Cardiac septum (tissue), 1 donor: ENCODE data around the gene MYO1E. TPM values are rescaled to one million over a fixed set of nuclear protein-coding genes. Genes with fewer than 3 reads are reported as not detected.
"Not testable (repeated sequence)": the region's sequence is repeated elsewhere in the genome, so short reads cannot be mapped to it uniquely, and the experiment has no call there.

Experiments
- DNase-seq: peaks from one replicate; pipeline ENCODE4 v3.0.0-alpha.2; 2020; ENCODE audit warnings: low spot score
- intact Hi-C: fragments of 100-400 bp; cut with DNase I; formaldehyde crosslinking; loops from one replicate; pipeline ENCODE4 v1.14.0; 2022
- long read RNA-seq: library from polyadenylated mRNA; unstranded; transcript quantifications from one replicate; pipeline ENCODE4 v2.0.0, GENCODE V29; 2021
- total RNA-seq: library from RNA; stranded (reverse); fragmentation: NEBNext Ultra II Directional; extraction: Animal tissue kit (Norgen Biotek cat#: 25700); gene quantifications from one replicate; pipeline ENCODE4 v1.2.1, GENCODE V29; 2021
- donor health status: DM: no; HTN: no; CAD: no.

The MYO1E gene
- 41.0 TPM for total RNA-seq
- long read RNA-seq, full-length matches to known transcripts, result 2 of 23 reads
- long read RNA-seq, partial matches to known transcripts, result 12 of 23 reads
- long read RNA-seq, other reads (novel, unspliced or antisense), result 9 of 23 reads

DNA sequence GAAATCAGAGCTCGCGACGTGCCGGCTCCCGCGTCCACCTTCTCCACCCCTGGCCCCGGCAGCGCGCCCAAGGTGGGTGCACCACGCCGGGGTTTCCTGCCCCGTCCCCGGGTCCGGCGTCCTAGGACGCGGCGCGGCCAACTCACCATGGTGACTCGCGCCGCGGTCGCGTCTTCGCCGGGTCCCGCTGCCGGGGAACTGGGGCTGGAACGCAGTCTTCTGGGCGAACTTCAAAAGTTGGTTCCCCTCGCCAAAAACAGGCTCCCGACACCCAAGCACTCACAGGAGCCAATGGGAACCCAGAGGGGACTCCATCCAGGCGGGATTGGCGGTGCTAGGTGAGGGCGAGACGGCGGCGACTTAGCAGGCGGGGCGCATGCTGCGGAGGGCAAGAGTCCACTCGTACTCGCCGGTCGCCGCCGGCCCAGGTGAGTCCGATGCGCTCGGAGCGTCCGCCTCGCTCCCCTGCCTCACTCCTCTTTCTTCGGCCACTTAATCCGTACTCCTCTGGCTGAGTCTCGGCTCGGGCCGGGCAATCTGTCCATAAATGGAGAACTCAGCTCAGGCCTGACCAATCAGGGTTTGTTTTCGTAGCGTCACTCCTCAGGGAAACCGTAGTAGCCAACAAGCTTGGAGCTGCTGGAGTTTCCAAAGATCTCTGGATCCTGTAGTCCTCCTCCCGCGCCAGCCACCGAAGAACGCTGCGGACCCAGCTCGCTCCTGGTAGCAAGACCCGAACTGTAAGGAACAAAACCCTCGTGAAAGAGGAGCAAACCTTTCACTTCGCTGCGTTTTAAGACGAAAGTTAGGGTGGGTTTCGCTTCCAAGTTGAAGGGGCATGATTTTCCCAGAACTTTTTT is at the start of gene MYO1E:
Gene MYO1E, minus strand, starts transcription at position 520 of the 860 bp plus-strand sequence. Its CDS starts 371 bp downstream, at position 149.
- peak; percentile 93 for DNase-seq
- intact Hi-C loops, result loop anchor here (1.0 to 10.0 kb wide), 4 partner anchors 65 to 195 kb away; no protein-coding TSS in a partner anchor

- intact Hi-C loops, result no loop called here
- no peak for DNase-seq
Measured at GRCh38 chr15:59420986-59421618, 48.4 kb upstream of the MYO1E start.

- DNase-seq, result no peak
- intact Hi-C loops, result no loop called here
Measured at GRCh38 chr15:59420108-59420507, 47.4 kb upstream of the MYO1E start.

- intact Hi-C loops, result no loop called here
- DNase-seq, result no peak
Measured at GRCh38 chr15:59419170-59419569, 46.5 kb upstream of the MYO1E start.

DNA sequence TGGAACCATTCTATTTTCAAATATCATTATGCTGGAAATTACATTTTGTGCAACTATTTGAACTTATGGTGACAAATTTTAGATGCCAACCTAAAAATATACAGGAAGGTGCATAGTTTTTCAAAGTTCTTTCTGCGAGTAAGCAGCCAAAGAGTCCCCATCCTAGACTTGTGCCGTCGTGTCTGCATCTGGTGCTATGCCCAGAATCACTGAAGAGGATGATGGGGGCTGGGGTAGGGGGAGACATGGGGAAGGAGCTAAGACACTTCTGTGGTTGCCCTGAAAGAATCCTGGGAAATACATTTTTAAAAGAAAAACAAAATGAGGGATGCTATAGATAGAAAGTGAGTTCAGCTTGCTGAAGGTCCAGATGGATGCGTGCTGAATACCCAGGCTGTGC is 44.1 kb upstream of the MYO1E start:
- intact Hi-C loops, result no loop called here
- DNase-seq, result no peak

- DNase-seq, result no peak
- intact Hi-C loops, result no loop called here
Measured at GRCh38 chr15:59413577-59413976, 40.9 kb upstream of the MYO1E start.

- no peak for DNase-seq
Measured at GRCh38 chr15:59410391-59410896, 37.8 kb upstream of the MYO1E start.

GRCh38 chr15:59407946-59408345 is 35.3 kb upstream of the MYO1E start:
- intact Hi-C loops, result no loop called here
- DNase-seq, result no peak

More at GRCh38 chr15:59410391-59410896, 37.8 kb upstream of the MYO1E start:
- intact Hi-C loops, result no loop called here

DNA sequence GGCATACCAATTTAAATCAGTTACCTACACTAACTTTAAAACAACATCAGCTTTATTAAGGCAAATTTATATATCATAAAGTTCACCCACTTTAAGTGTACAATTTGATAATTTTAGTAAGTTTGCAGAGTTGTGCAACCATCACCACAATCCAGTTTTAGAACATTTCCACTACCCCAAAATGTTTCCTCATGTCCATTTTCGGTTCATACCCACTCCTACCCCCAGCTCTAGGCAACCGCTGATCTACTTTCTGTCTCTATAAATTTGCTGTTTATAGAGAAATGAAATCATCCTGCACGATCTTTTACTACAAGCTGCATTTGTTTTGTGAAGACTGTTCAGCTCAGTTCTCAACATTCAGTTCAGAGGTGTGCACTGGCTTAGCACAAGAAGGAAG is 33.8 kb upstream of the MYO1E start:
- intact Hi-C loops, result no loop called here
- no peak for DNase-seq

- intact Hi-C loops, result no loop called here
- DNase-seq, result no peak
Measured at GRCh38 chr15:59405079-59405478, 32.4 kb upstream of the MYO1E start.

DNA sequence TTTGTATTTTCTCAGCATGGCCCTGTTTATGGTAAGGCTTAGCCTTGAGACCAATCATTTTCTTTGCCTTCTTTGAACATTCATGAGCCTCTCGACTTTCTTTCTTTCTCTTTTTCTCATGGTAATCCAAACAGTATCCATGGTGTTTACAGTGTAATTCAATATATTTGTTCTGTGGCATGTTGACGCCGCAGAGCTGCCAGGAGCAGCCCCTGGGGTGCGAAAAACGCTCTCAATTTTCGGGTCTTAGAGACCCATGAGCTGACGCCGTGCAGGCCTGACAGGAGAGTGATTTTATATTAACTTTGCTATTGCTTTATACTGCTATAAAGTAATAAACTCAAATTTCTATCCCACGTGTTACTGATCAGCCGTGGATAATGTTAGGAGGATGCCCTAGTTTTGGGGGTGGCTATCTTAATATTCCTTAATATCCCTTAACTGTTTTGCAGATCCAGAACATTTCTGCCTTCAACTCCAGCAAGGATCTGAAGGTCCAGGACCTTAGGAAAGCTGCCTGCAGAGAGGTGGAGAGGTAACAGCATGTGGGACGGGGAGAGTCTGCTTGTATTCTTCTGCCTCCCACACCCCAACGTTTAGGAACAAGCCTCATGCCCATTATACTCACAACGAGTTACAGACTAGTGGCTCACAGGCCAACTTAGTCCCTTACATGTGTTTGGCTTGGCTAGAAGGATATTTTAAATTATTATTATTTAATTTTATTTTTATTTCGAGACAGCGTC is 29.3 kb upstream of the MYO1E start:
- no peak for DNase-seq
- intact Hi-C loops, result no loop called here

GRCh38 chr15:59401051-59401823 is 28.6 kb upstream of the MYO1E start:
- intact Hi-C loops, DNase-seq: not testable (repeated sequence)

- intact Hi-C loops, result no loop called here
Measured at GRCh38 chr15:59400103-59400813, 27.6 kb upstream of the MYO1E start.

GRCh38 chr15:59399465-59400102 is 26.9 kb upstream of the MYO1E start:
- intact Hi-C loops, result no loop called here
- no peak for DNase-seq

More at GRCh38 chr15:59400103-59400813, 27.6 kb upstream of the MYO1E start:
- DNase-seq, result no peak

- intact Hi-C loops, result no loop called here
- DNase-seq, result no peak
Measured at GRCh38 chr15:59398220-59398619, 25.5 kb upstream of the MYO1E start.

DNA sequence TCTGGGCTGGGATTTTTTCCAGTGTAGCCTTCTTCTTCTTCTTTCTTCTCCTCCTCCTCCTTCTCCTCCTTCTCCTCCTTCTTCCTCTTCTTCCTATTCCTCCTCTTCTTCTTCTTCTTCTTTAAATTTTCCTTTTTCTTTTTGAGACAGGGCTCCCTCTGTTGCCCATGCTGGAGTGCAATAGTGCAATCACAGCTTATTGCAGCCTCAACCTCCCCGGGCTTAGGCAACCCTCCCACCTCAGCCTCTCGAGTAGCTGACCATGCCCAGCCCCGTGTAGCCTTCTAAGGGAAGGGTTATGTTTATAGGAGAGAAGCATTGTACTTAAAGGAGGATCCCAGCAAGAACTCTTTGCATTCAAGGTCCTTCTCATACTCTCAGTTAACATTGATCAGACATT is 24.0 kb upstream of the MYO1E start:
- DNase-seq, result no peak
- intact Hi-C loops, result no loop called here

DNA sequence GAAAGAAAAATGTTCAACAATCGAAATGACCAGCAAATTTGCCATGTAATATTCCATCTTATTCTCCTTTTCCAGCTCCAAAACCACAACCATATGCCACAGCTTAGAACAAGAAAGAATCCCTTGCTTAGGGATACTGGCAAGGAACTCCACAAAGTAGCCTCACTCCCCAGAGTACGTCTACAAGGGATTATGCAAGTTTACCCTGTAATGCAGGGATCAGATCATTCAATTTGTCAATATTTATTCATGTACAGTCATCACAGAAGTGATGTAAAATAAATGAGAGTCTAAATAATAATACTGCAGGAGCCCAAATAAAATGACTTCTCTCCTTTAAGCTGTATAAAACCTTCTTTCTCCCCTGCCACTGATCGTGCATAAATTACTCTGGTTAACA is 23.5 kb upstream of the MYO1E start:
- intact Hi-C loops, result no loop called here

GRCh38 chr15:59394166-59394661 is 21.5 kb upstream of the MYO1E start:
- intact Hi-C loops, result no loop called here

More for the DNA sequence above, 23.5 kb upstream of the MYO1E start:
- DNase-seq, result no peak

More at GRCh38 chr15:59394166-59394661, 21.5 kb upstream of the MYO1E start:
- no peak for DNase-seq
